ENCODE results near the gene TMEM156. TPM values are rescaled to one million over a fixed set of nuclear protein-coding genes. Genes with fewer than 3 reads are reported as not detected.

TMEM156 gene, protein sequence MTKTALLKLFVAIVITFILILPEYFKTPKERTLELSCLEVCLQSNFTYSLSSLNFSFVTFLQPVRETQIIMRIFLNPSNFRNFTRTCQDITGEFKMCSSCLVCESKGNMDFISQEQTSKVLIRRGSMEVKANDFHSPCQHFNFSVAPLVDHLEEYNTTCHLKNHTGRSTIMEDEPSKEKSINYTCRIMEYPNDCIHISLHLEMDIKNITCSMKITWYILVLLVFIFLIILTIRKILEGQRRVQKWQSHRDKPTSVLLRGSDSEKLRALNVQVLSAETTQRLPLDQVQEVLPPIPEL
- total RNA-seq, result 1 to 10 TPM in 4 of 6 experiments, under 1 TPM in 1, not detected in 1; 0.29 to 2.8 (median 1.2) TPM
- long read RNA-seq, result 0 reads

- intact Hi-C loops (cut with DNase I), result no loop called here
- DNase-seq (no peak), ATAC-seq (peak; percentile 66 to 90 (median 75))
- peak within 1 kb of the TSS in 2 of 3 donors; percentile 7 to 14 for H3K4me3 ChIP-seq
- H3K27me3 ChIP-seq, result no peaks in the 10 kb centered on the region
- H3K36me3 ChIP-seq, result no peaks in the 10 kb centered on the region
- WGBS (ENCODE audit: insufficient coverage, low coverage, low lambda C conversion rate, missing lambda C conversion rate), result 57% methylated on average over 5 of the region's 5 CpGs
- H3K9me3 ChIP-seq, result no peaks in the 10 kb centered on the region
- no peaks in the 10 kb centered on the region for H3K4me1 ChIP-seq
- no peak for TF ChIP-seq POLR2A (IDR thresholded peaks at IDR 0.05)
- TF ChIP-seq, protein P1, sequence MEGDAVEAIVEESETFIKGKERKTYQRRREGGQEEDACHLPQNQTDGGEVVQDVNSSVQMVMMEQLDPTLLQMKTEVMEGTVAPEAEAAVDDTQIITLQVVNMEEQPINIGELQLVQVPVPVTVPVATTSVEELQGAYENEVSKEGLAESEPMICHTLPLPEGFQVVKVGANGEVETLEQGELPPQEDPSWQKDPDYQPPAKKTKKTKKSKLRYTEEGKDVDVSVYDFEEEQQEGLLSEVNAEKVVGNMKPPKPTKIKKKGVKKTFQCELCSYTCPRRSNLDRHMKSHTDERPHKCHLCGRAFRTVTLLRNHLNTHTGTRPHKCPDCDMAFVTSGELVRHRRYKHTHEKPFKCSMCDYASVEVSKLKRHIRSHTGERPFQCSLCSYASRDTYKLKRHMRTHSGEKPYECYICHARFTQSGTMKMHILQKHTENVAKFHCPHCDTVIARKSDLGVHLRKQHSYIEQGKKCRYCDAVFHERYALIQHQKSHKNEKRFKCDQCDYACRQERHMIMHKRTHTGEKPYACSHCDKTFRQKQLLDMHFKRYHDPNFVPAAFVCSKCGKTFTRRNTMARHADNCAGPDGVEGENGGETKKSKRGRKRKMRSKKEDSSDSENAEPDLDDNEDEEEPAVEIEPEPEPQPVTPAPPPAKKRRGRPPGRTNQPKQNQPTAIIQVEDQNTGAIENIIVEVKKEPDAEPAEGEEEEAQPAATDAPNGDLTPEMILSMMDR (IDR thresholded peaks at IDR 0.05), result no peak
- peak within 1 kb of the TSS in 2 of 3 donors; percentile 29 to 33 for H3K27ac ChIP-seq
These were observed at the start of gene TMEM156 for GRCh38 chr4:39032218-39033085. Gene TMEM156, minus strand, starts transcription at chr4:39032409. Its CDS starts 96 bp downstream, at chr4:39032313.

GRCh38 chr4:39078829-39079228, 46.6 kb upstream of the TMEM156 start:
- Histone ChIP-seq H3K36me3 (peaks cover 0 to 10% (median under 1%) of the 10 kb centered on the region in 4 donors), H3K4me3 (no peak overlapping the region), H3K4me1 (no peaks in the 10 kb centered on the region), H3K27me3 (no peaks in the 10 kb centered on the region), H3K27ac (no peak overlapping the region), H3K9me3 (no peaks in the 10 kb centered on the region)
- intact Hi-C loops (cut with DNase I), result no loop called here
- ATAC-seq (no peak), DNase-seq (no peak)
- no peak for TF ChIP-seq POLR2A (IDR thresholded peaks at IDR 0.05)
- TF ChIP-seq, protein P1 (IDR thresholded peaks at IDR 0.05), result no peak
- 88% methylated on average over 2 of the region's 2 CpGs for WGBS (ENCODE audit: insufficient coverage, low coverage, low lambda C conversion rate, missing lambda C conversion rate)

GRCh38 chr4:39068907-39069306, 36.7 kb upstream of the TMEM156 start:
- 67% methylated on average over 3 of the region's 3 CpGs for WGBS (ENCODE audit: insufficient coverage, low coverage, low lambda C conversion rate, missing lambda C conversion rate)
- no peak overlapping the region for H3K27ac ChIP-seq
- DNase-seq, result no peak
- intact Hi-C loops (cut with DNase I), result no loop called here
- ATAC-seq, result peak in 1 of 4 donors; percentile 25
- no peaks in the 10 kb centered on the region for H3K4me1 ChIP-seq
- TF ChIP-seq, protein P1 (IDR thresholded peaks at IDR 0.05), result no peak
- peaks cover 0 to 3% (median 0%) of the 10 kb centered on the region in 4 donors for H3K36me3 ChIP-seq
- no peaks in the 10 kb centered on the region for H3K27me3 ChIP-seq
- no peak overlapping the region for H3K4me3 ChIP-seq
- H3K9me3 ChIP-seq, result no peaks in the 10 kb centered on the region

GRCh38 chr4:39067451-39067850, 35.2 kb upstream of the TMEM156 start:
- WGBS (ENCODE audit: insufficient coverage, low coverage, low lambda C conversion rate, missing lambda C conversion rate), result 100% methylated on average over 1 of the region's 3 CpGs
- no peaks in the 10 kb centered on the region for H3K27me3 ChIP-seq
- no peak for ATAC-seq
- intact Hi-C loops (cut with DNase I), result no loop called here
- H3K27ac ChIP-seq, result no peak overlapping the region
- no peak overlapping the region for H3K4me3 ChIP-seq
- H3K36me3 ChIP-seq, result peaks cover 0 to 3% (median 0%) of the 10 kb centered on the region in 4 donors
- H3K9me3 ChIP-seq, result no peaks in the 10 kb centered on the region
- no peak for DNase-seq
- TF ChIP-seq POLR2A (IDR thresholded peaks at IDR 0.05), result no peak
- TF ChIP-seq, protein P1 (IDR thresholded peaks at IDR 0.05), result no peak
- no peaks in the 10 kb centered on the region for H3K4me1 ChIP-seq

All from right lobe of liver (tissue), 6 donors.